GM23338 (cell line): ENCODE data around the gene MRPL18.

ENCODE experiments used
- CREB1 ChIP-seq: fragments of 250-450 bp; sonication (Bioruptor Pico); IDR thresholded peaks from 2 replicates; pipeline ENCODE4 v1.5.0; 2020; ENCODE audit warnings: low read depth, mild to moderate bottlenecking, moderate library complexity
- CTCF ChIP-seq, 2 experiments: fragments of 200-600 bp in 1 of 2; sonication (generic) in 1 of 2; conservative IDR thresholded peaks; 2 replicates each; pipeline versions ENCODE4 v1.5.1 to v1.6.1; 2016 to 2017; ENCODE audit warnings: antibody characterized with exemption in 2 of 2, low read depth in 2 of 2, mild to moderate bottlenecking in 2 of 2, moderate library complexity in 1 of 2
- EZH2 ChIP-seq: fragments of 200-600 bp; sonication (generic); IDR thresholded peaks from one replicate; pipeline ENCODE4 v1.8.0; 2017; ENCODE audit warnings: antibody characterized with exemption, mild to moderate bottlenecking, low read depth; ENCODE audit not compliant: unreplicated experiment
- TF ChIP-seq, protein P1 (sequence below): IDR thresholded peaks from 2 replicates; pipeline ENCODE4 v1.6.1; 2016; ENCODE audit warnings: antibody characterized with exemption

GRCh38 chr6:159745081-159745480 lies 45.2 kb upstream of the MRPL18 start:
- TF ChIP-seq EZH2: no peak
- no peak for TF ChIP-seq CTCF (conservative IDR thresholded peaks at IDR 0.05; ENCODE audit: low read depth in 2 of 2)
- TF ChIP-seq CREB1 (CRISPR knock-in tag): no peak
- TF ChIP-seq, protein P1, sequence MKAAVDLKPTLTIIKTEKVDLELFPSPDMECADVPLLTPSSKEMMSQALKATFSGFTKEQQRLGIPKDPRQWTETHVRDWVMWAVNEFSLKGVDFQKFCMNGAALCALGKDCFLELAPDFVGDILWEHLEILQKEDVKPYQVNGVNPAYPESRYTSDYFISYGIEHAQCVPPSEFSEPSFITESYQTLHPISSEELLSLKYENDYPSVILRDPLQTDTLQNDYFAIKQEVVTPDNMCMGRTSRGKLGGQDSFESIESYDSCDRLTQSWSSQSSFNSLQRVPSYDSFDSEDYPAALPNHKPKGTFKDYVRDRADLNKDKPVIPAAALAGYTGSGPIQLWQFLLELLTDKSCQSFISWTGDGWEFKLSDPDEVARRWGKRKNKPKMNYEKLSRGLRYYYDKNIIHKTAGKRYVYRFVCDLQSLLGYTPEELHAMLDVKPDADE: no peak
